ENCODE results near the gene REV3L. TPM values are rescaled to one million over a fixed set of nuclear protein-coding genes. Genes with fewer than 3 reads are reported as not detected.

The REV3L gene
- total RNA-seq, 5 donors from 2014 or later (not counting 1 experiment from before 2014, with no cell fraction given) = 18.0 to 27.6 (median 22.1) TPM

- WGBS (ENCODE audit: insufficient coverage) = 100% methylated on average over 2 of the region's 4 CpGs
- no peak for ATAC-seq (replicated peaks in 1 of 4)
These were observed 219.2 kb downstream of the REV3L start for GRCh38 chr6:111263837-111264236.

GRCh38 chr6:111260570-111261298 lies 222.3 kb downstream of the REV3L start:
- Histone ChIP-seq H3K4me3 (ENCODE audit: control insufficient read depth in 1 of 2, extremely low read depth in 1 of 2, low read length in 1 of 2) (no peak overlapping the region), H3K27me3 (replicated peaks in 1 of 2; ENCODE audit: control insufficient read depth in 2 of 2, extremely low read depth in 1 of 2, insufficient read depth in 2 of 2, low read length in 1 of 2) (peaks cover 0 to 2% of the 10 kb centered on the region in 2 experiments), H3K27ac (ENCODE audit: low read length) (no peak overlapping the region), H3K36me3 (ENCODE audit: control insufficient read depth in 2 of 2, extremely low read depth in 1 of 2, insufficient read depth in 1 of 2, low read length in 1 of 2) (peaks cover 8 to 13% of the 10 kb centered on the region in 2 donors), H3K4me1 (ENCODE audit: control insufficient read depth in 1 of 2, extremely low read depth in 1 of 2, insufficient read depth in 2 of 2, low read length in 2 of 2) (peaks cover 5 to 21% of the 10 kb centered on the region in 2 experiments), H3K9me3 (no peaks in the 10 kb centered on the region)
- Mint-ChIP-seq H3K27me3 (no peaks in the 10 kb centered on the region), H3K27ac (peak overlapping the region in 1 of 2 donors; percentile 44), H3K4me1 (peaks cover 30 to 38% (median 34%) of the 10 kb centered on the region in 3 donors), H3K9me3 (no peaks in the 10 kb centered on the region), H3K4me3 (peak overlapping the region; percentile 66 to 85 (median 81)), H3K36me3 (peaks cover 11% of the 10 kb centered on the region)
- ATAC-seq (replicated peaks in 1 of 4) (no peak), DNase-seq (no peak)
- WGBS (ENCODE audit: insufficient coverage) = 88% methylated on average over 4 of the region's 12 CpGs
- POLR2A ChIA-PET = no interaction called here
- CTCF ChIA-PET = interaction anchor here in 1 of 2 donors (2.5 kb wide), 1 partner anchor 218 kb away, joined by 74 read pairs; no protein-coding TSS in a partner anchor

More at GRCh38 chr6:111263837-111264236, 219.2 kb downstream of the REV3L start:
- Mint-ChIP-seq H3K9me3 (no peaks in the 10 kb centered on the region), H3K27me3 (no peaks in the 10 kb centered on the region), H3K4me3 (no peak overlapping the region), H3K36me3 (peaks cover 40% of the 10 kb centered on the region), H3K27ac (no peak overlapping the region), H3K4me1 (peaks cover 35 to 53% (median 48%) of the 10 kb centered on the region in 3 donors)
- Histone ChIP-seq H3K27me3 (replicated peaks in 1 of 2; ENCODE audit: control insufficient read depth in 2 of 2, extremely low read depth in 1 of 2, insufficient read depth in 2 of 2, low read length in 1 of 2) (no peaks in the 10 kb centered on the region), H3K4me3 (ENCODE audit: control insufficient read depth in 1 of 2, extremely low read depth in 1 of 2, low read length in 1 of 2) (no peak overlapping the region), H3K4me1 (ENCODE audit: control insufficient read depth in 1 of 2, extremely low read depth in 1 of 2, insufficient read depth in 2 of 2, low read length in 2 of 2) (peaks cover 5 to 19% of the 10 kb centered on the region in 2 experiments), H3K36me3 (ENCODE audit: control insufficient read depth in 2 of 2, extremely low read depth in 1 of 2, insufficient read depth in 1 of 2, low read length in 1 of 2) (peaks cover 10 to 29% of the 10 kb centered on the region in 2 donors), H3K27ac (ENCODE audit: low read length) (no peak overlapping the region), H3K9me3 (no peaks in the 10 kb centered on the region)
- DNase-seq = no peak
- ChIA-PET POLR2A (interaction anchor here in 1 of 2 donors (0.5 kb wide), 1 partner anchor 48 kb away, joined by 5 read pairs; no protein-coding TSS in a partner anchor), CTCF (interaction anchor here (0.5 to 0.7 kb wide), 2 partner anchors 240 to 379 kb away, joined by 3 to 5 read pairs; no protein-coding TSS in a partner anchor)

- Histone ChIP-seq H3K36me3 (ENCODE audit: control insufficient read depth in 2 of 2, extremely low read depth in 1 of 2, insufficient read depth in 1 of 2, low read length in 1 of 2) (peaks cover 5 to 7% of the 10 kb centered on the region in 2 donors), H3K4me1 (ENCODE audit: control insufficient read depth in 1 of 2, extremely low read depth in 1 of 2, insufficient read depth in 2 of 2, low read length in 2 of 2) (peaks cover 5 to 21% of the 10 kb centered on the region in 2 experiments), H3K4me3 (ENCODE audit: control insufficient read depth in 1 of 2, extremely low read depth in 1 of 2, low read length in 1 of 2) (peak overlapping the region; percentile 70 to 74), H3K27ac (ENCODE audit: low read length) (peak overlapping the region; percentile 85), H3K27me3 (replicated peaks in 1 of 2; ENCODE audit: control insufficient read depth in 2 of 2, extremely low read depth in 1 of 2, insufficient read depth in 2 of 2, low read length in 1 of 2) (peaks cover 0 to 2% of the 10 kb centered on the region in 2 experiments), H3K9me3 (no peaks in the 10 kb centered on the region)
- Mint-ChIP-seq H3K36me3 (peaks cover 7% of the 10 kb centered on the region), H3K9me3 (no peaks in the 10 kb centered on the region), H3K4me1 (peaks cover 30 to 38% (median 34%) of the 10 kb centered on the region in 3 donors), H3K27me3 (peaks cover 0 to 8% of the 10 kb centered on the region in 2 donors), H3K4me3 (peak overlapping the region; percentile 66 to 85 (median 81)), H3K27ac (peak overlapping the region; percentile 83 to 84)
- WGBS (ENCODE audit: insufficient coverage) = 2% methylated on average over 55 of the region's 59 CpGs
- DNase-seq = peak; percentile 95 to 100 (median 99)
- POLR2A ChIA-PET = interaction anchor here (0.6 to 1.5 kb wide), 12 partner anchors 45 to 903 kb away, joined by 3 to 16 read pairs (median 5); partner anchors contain the start of genes AMD1 (in 1 of the 2), FAM229B (in 1 of the 2), REV3L (in 1 of the 2) and TUBE1 (in 1 of the 2)
- CTCF ChIA-PET = interaction anchor here (0.6 to 2.5 kb wide), 41 partner anchors 9 to 904 kb away, joined by 3 to 74 read pairs (median 3); partner anchors contain the start of genes AMD1 (in 1 of the 2), CDK19 (in 1 of the 2), FAM229B (in 1 of the 2) and FYN (in 1 of the 2)
- ATAC-seq (replicated peaks in 1 of 4) = peak; percentile 96 to 98 (median 96)
These were observed 223.8 kb downstream of the REV3L start for GRCh38 chr6:111259089-111259831.

- Histone ChIP-seq H3K9me3 (no peaks in the 10 kb centered on the region), H3K36me3 (ENCODE audit: control insufficient read depth in 2 of 2, extremely low read depth in 1 of 2, insufficient read depth in 1 of 2, low read length in 1 of 2) (peaks cover 0 to 2% of the 10 kb centered on the region in 2 donors), H3K4me3 (ENCODE audit: control insufficient read depth in 1 of 2, extremely low read depth in 1 of 2, low read length in 1 of 2) (peak overlapping the region; percentile 44 to 70), H3K4me1 (ENCODE audit: control insufficient read depth in 1 of 2, extremely low read depth in 1 of 2, insufficient read depth in 2 of 2, low read length in 2 of 2) (peaks cover 5 to 21% of the 10 kb centered on the region in 2 experiments), H3K27ac (ENCODE audit: low read length) (peak overlapping the region; percentile 85), H3K27me3 (replicated peaks in 1 of 2; ENCODE audit: control insufficient read depth in 2 of 2, extremely low read depth in 1 of 2, insufficient read depth in 2 of 2, low read length in 1 of 2) (peaks cover 0 to 2% of the 10 kb centered on the region in 2 experiments)
- H3K27ac Mint-ChIP-seq = peak overlapping the region; percentile 83 to 84
- peaks cover 5 to 12% of the 10 kb centered on the region in 2 donors for H3K27me3 Mint-ChIP-seq
- H3K4me1 Mint-ChIP-seq = peaks cover 29 to 33% (median 30%) of the 10 kb centered on the region in 3 donors
- POLR2A ChIA-PET = interaction anchor here in 1 of 2 donors (0.6 to 1.5 kb wide), 8 partner anchors 46 to 829 kb away, joined by 3 to 16 read pairs (median 5); partner anchors contain the start of genes AMD1, FAM229B, REV3L and TUBE1
- H3K36me3 Mint-ChIP-seq = peaks cover under 1% of the 10 kb centered on the region
- peak in 1 of 4 experiments; percentile 3 for ATAC-seq (replicated peaks in 1 of 4)
- CTCF ChIA-PET = interaction anchor here (0.5 to 2.5 kb wide), 38 partner anchors 9 to 905 kb away, joined by 3 to 74 read pairs (median 4); partner anchors contain the start of genes AMD1 (in 1 of the 2), CDK19 (in 1 of the 2), FAM229B (in 1 of the 2) and FYN (in 1 of the 2)
- peak overlapping the region; percentile 66 to 85 (median 81) for H3K4me3 Mint-ChIP-seq
- H3K9me3 Mint-ChIP-seq = no peaks in the 10 kb centered on the region
- DNase-seq = no peak
- 0% methylated on average over 8 of the region's 18 CpGs for whole genome bisulfite sequencing (ENCODE audit: insufficient coverage)
These were observed 224.4 kb downstream of the REV3L start for GRCh38 chr6:111258615-111259088.

- no peak for ATAC-seq (replicated peaks in 1 of 4)
- Mint-ChIP-seq H3K4me1 (peaks cover 28 to 32% (median 30%) of the 10 kb centered on the region in 3 donors), H3K27me3 (peaks cover 9 to 12% of the 10 kb centered on the region in 2 donors), H3K4me3 (peak overlapping the region in 1 of 3 donors; percentile 66), H3K27ac (no peak overlapping the region), H3K36me3 (no peaks in the 10 kb centered on the region), H3K9me3 (no peaks in the 10 kb centered on the region)
- WGBS (ENCODE audit: insufficient coverage) = no CpG with 5 or more reads among the region's 13 CpGs
- Histone ChIP-seq H3K9me3 (no peaks in the 10 kb centered on the region), H3K4me3 (ENCODE audit: control insufficient read depth in 1 of 2, extremely low read depth in 1 of 2, low read length in 1 of 2) (no peak overlapping the region), H3K27me3 (replicated peaks in 1 of 2; ENCODE audit: control insufficient read depth in 2 of 2, extremely low read depth in 1 of 2, insufficient read depth in 2 of 2, low read length in 1 of 2) (peaks cover 0 to 2% of the 10 kb centered on the region in 2 experiments), H3K4me1 (ENCODE audit: control insufficient read depth in 1 of 2, extremely low read depth in 1 of 2, insufficient read depth in 2 of 2, low read length in 2 of 2) (peaks cover 5 to 21% of the 10 kb centered on the region in 2 experiments), H3K27ac (ENCODE audit: low read length) (no peak overlapping the region), H3K36me3 (ENCODE audit: control insufficient read depth in 2 of 2, extremely low read depth in 1 of 2, insufficient read depth in 1 of 2, low read length in 1 of 2) (no peaks in the 10 kb centered on the region)
- CTCF ChIA-PET = interaction anchor here (0.5 to 2.5 kb wide), 11 partner anchors 221 to 905 kb away, joined by 3 to 74 read pairs (median 10); partner anchors contain the start of genes REV3L (in 1 of the 2), RPF2 (in 1 of the 2) and TRAF3IP2 (in 1 of the 2)
- POLR2A ChIA-PET = no interaction called here
- DNase-seq = no peak
These were observed 225.0 kb downstream of the REV3L start for GRCh38 chr6:111258010-111258409.

Measured in T-cell (primary cell).